T-helper 2 cell treated with Interferon-gamma antibody and Interleukin-4, amounts not matched to agents 5 μg/mL and 100 μg/mL, for 36 hours (primary cell): ENCODE measurements around the gene TSPAN32.

Experiments used
- DNase-seq: peaks from one replicate; pipeline ENCODE4 v3.0.0; 2021; ENCODE audit warnings: low spot score
- H3K27ac Mint-ChIP-seq: one replicate; pipeline ENCODE4 v1.8.0; 2021; ENCODE audit warnings: mild to moderate bottlenecking, mixed read lengths
- H3K27me3 Mint-ChIP-seq: one replicate; pipeline ENCODE4 v1.8.0; 2021; ENCODE audit warnings: low read depth, mixed read lengths
- H3K36me3 Mint-ChIP-seq: one replicate; pipeline ENCODE4 v1.8.0; 2021; ENCODE audit warnings: low read depth, mixed read lengths
- H3K4me1 Mint-ChIP-seq: one replicate; pipeline ENCODE4 v1.8.0; 2021; ENCODE audit warnings: low read depth, mixed read lengths
- H3K4me3 Mint-ChIP-seq: one replicate; pipeline ENCODE4 v1.8.0; 2022; ENCODE audit warnings: mild to moderate bottlenecking, moderate library complexity, mixed read lengths
- H3K9me3 Mint-ChIP-seq: one replicate; pipeline ENCODE4 v1.8.0; 2021; ENCODE audit warnings: mixed read lengths

TSPAN32 gene

GRCh38 chr11:2300936-2301630 is 730 bp upstream of the TSPAN32 start:
- Mint-ChIP-seq H3K36me3 (peaks cover 14% of the 10 kb centered on the region), H3K4me1 (peaks cover 23% of the 10 kb centered on the region), H3K9me3 (no peaks in the 10 kb centered on the region), H3K4me3 (peak overlapping the region; percentile 94), H3K27ac (peak overlapping the region; percentile 90), H3K27me3 (no peaks in the 10 kb centered on the region)
- no peak for DNase-seq

DNA sequence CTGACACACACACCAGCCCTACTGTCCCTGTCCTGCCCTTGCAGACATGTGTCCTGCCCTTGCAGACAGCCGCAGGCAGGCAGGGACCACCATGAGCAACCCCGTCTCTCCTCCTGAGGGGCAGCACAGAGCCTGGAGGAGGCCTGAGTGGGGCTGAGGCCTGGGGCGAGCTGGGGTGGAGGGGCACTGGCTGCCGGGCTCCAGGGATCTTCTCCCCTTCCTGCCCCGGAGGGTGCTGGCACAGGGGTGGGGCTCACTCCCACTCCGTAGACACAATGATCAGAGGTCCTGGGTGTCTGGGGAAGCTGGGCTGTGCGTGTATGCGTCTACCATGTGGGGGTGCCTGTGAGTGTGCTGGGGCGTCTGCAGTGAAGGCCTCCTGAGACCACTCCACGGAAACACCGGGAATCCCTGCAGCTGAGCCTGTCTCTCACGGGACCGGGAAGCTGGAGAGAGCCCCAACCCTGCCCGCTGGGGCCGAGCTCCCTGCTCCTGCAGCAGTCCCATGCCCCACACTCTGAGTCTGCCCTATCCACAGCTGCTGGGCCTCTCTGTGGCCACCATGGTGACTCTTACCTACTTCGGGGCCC is 588 bp downstream of the TSPAN32 start:
- peak overlapping the region; percentile 94 for H3K4me3 Mint-ChIP-seq
- H3K4me1 Mint-ChIP-seq, result peaks cover 29% of the 10 kb centered on the region
- no peak for DNase-seq
- H3K36me3 Mint-ChIP-seq, result peaks cover 14% of the 10 kb centered on the region
- peak overlapping the region; percentile 90 for H3K27ac Mint-ChIP-seq
- H3K9me3 Mint-ChIP-seq, result no peaks in the 10 kb centered on the region
- H3K27me3 Mint-ChIP-seq, result no peaks in the 10 kb centered on the region

DNA sequence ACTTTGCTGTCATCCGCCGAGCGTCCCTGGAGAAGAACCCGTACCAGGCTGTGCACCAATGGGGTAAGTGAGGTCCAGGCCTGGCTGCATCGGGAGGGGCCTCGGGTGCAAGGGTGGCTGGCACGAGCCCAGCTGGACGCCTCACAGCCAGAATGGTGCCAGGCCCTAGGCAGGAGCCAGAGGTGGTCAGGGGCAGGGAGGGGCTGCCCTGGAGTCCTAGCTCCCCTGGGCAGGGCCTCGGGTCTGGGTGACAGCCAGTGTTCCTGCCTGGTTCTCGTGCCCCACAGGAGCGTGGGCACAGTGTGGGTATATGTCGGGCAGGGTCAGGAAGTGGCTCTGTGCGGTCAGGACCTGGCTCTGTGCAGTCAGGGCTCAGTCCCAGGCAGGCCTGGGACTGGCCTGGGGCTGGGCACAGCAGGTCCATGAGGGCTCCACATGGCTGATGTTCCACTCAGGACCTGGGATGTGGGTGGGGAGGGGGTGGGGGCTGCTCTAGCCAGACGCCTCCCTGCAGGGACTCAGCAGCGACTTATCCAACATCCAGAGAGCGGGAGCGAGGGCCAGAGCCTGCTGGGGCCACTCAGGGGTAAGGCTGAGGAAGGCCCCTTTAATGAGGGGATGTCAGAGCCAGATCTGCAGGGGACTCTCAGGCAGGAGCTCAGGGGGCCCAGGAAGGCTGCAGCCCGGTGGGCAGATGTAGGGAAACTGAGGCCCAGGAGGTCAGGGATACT is 1.2 kb downstream of the TSPAN32 start:
- Mint-ChIP-seq H3K9me3 (no peaks in the 10 kb centered on the region), H3K4me1 (peaks cover 25% of the 10 kb centered on the region), H3K27ac (peak overlapping the region; percentile 90), H3K4me3 (peak overlapping the region; percentile 94), H3K27me3 (no peaks in the 10 kb centered on the region), H3K36me3 (peaks cover 12% of the 10 kb centered on the region)
- no peak for DNase-seq

- Mint-ChIP-seq H3K27ac (peak overlapping the region; percentile 26), H3K4me1 (peaks cover 24% of the 10 kb centered on the region), H3K27me3 (no peaks in the 10 kb centered on the region), H3K4me3 (peak overlapping the region; percentile 94), H3K9me3 (no peaks in the 10 kb centered on the region), H3K36me3 (peaks cover 11% of the 10 kb centered on the region)
- no peak for DNase-seq
Measured at GRCh38 chr11:2303627-2304505, 2.1 kb downstream of the TSPAN32 start.

DNA sequence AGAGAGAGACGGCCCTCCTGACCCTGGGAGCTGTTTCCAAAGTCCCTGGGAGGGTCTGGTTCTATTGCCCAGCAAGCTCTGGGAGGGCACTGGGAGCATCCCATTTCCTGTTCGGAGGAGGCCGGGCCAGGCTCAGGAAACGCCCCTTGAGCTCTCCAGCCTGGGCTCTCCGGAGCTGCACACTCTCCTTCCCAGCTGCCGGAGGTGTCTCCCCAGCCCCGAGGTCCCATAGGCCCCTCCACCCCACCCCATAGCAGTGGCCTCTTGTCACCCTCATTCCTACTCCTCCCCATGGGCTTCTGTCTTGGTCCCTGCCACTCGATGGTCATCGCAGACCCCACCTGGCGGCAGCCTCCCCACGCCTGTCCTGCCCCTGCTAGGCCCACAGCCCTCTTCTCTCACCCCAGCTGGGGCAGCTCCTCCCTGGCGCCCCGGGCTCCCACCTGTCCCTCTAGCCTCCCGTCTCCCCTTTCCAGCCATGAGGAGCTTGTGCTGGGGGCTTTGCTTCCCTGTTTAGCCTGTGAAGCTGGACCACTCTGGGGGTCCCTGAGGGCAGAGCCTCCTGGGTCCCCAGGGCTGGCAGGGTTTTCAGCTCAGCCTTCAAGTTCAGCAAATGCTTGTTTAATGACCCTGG is 2.8 kb downstream of the TSPAN32 start:
- Mint-ChIP-seq H3K4me3 (peak overlapping the region; percentile 34), H3K27ac (peak overlapping the region; percentile 52)
- no peak for DNase-seq

DNA sequence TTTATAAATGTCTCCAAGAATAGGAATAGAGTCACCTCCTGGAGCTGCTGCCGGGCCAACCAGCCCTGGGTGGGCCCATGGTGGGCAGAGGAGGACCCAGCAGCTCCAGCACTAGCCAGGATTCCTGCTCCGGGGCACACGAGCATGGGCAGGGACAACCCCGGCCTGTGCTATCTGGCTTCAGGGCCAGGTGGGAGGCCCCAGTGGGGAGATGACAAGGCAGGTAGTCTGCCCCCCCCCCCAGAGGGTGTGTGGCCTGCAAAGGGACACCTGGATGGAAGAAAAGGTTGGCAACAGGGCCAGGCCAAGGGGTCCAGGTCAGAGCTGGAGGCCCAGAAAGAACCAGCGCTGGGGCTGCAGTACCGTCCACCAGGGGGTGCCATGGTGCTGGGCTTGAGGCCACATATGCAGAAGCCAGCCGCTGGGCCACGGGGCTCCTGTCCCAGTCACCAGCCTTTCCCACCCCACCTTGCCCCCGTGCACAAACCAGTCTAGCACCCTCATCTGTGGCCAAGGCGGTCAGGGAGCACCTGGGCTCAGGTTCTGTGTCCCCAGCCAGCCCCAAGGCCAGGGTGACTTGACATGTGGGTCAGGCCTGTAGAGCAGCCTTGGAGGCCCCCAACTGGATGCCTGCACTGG is 3.4 kb downstream of the TSPAN32 start:
- peaks cover 11% of the 10 kb centered on the region for H3K36me3 Mint-ChIP-seq
- DNase-seq, result peak; percentile 71
- H3K27me3 Mint-ChIP-seq, result no peaks in the 10 kb centered on the region
- H3K4me1 Mint-ChIP-seq, result peaks cover 19% of the 10 kb centered on the region
- peak overlapping the region; percentile 85 for H3K4me3 Mint-ChIP-seq
- peak overlapping the region; percentile 52 for H3K27ac Mint-ChIP-seq
- H3K9me3 Mint-ChIP-seq, result no peaks in the 10 kb centered on the region

More for the DNA sequence above, 2.8 kb downstream of the TSPAN32 start:
- Mint-ChIP-seq H3K9me3 (no peaks in the 10 kb centered on the region), H3K27me3 (no peaks in the 10 kb centered on the region), H3K36me3 (peaks cover 11% of the 10 kb centered on the region), H3K4me1 (peaks cover 21% of the 10 kb centered on the region)

DNA sequence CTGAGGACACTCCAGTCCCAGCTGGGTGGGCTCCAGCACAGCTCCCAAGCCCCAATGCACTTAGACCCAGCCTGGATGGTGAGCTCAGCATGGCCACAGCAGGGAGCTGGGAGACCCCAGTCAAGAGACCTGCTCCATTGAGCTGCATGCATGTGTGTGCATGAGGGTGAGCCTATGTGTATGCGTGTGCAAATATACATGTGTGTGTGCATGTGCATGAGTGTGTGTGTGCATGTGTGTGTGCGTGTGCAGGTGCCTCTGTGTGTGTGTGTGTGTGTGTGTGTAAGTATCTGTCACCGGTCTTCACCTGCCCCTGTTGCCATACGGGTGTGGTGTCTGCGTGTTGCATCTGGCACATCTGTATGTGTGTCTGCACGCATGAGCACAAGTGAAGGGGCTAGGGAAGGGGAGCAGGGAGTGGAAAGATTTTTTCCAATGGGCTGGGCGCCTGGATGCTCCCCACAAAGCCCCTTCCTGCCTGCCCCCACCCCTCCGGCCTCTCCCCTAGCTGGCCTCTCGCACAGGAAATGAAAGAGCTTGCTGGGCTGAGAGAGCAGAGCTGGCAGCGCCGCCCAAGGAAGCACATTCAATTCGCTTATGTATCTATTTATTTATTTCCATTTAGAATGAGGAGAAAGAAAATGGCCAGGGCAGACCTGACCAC is 4.1 kb downstream of the TSPAN32 start:
- Mint-ChIP-seq H3K27ac (peak overlapping the region; percentile 85), H3K36me3 (peaks cover 11% of the 10 kb centered on the region), H3K4me1 (peaks cover 18% of the 10 kb centered on the region), H3K4me3 (peak overlapping the region; percentile 85), H3K9me3 (no peaks in the 10 kb centered on the region), H3K27me3 (no peaks in the 10 kb centered on the region)
- no peak for DNase-seq

- peak overlapping the region; percentile 85 for H3K4me3 Mint-ChIP-seq
- H3K4me1 Mint-ChIP-seq, result peaks cover 18% of the 10 kb centered on the region
- no peaks in the 10 kb centered on the region for H3K9me3 Mint-ChIP-seq
- H3K27me3 Mint-ChIP-seq, result no peaks in the 10 kb centered on the region
- no peak for DNase-seq
- peak overlapping the region; percentile 85 for H3K27ac Mint-ChIP-seq
- peaks cover 9% of the 10 kb centered on the region for H3K36me3 Mint-ChIP-seq
Measured at GRCh38 chr11:2306452-2306823, 4.6 kb downstream of the TSPAN32 start.

DNA sequence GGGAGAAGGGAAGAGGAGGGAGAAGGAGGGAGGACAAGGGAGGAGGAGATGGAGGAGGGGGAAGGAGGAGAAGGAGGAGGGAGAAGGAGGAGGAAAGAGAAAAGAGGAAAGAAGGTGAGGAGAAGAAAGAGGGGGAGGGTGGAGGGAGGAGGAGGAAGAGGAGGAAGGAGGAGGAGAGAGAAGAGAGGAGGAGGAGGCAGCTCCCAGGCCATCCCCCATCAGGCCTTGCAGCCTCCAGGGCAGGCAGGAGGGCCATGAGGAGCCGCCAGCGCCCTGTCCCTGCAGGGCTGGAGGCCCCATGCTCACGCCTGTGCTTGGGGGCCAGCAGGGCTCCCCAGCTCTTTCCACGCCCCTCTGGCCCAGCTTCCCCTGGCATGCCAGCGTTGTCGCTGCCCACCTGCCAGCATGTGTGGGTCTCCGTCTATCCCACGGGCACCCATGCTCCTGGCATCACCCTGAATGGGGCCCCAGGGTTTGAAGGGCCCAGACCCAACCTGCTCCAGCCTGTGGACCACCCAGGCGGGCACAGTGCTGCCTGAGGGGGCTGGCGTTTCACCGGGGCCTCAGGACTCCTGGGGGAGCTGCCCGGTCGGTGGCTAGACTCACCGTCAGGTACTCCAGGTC is 5.2 kb downstream of the TSPAN32 start:
- Mint-ChIP-seq H3K36me3 (peaks cover 5% of the 10 kb centered on the region), H3K4me1 (peaks cover 13% of the 10 kb centered on the region), H3K27me3 (no peaks in the 10 kb centered on the region), H3K9me3 (no peaks in the 10 kb centered on the region), H3K27ac (no peak overlapping the region), H3K4me3 (no peak overlapping the region)
- DNase-seq, result no peak

- H3K4me3 Mint-ChIP-seq, result no peak overlapping the region
- H3K36me3 Mint-ChIP-seq, result peaks cover 5% of the 10 kb centered on the region
Measured at GRCh38 chr11:2307501-2308331, 5.9 kb downstream of the TSPAN32 start.

GRCh38 chr11:2308713-2309112 is 6.9 kb downstream of the TSPAN32 start:
- H3K4me3 Mint-ChIP-seq, result no peak overlapping the region
- no peaks in the 10 kb centered on the region for H3K27me3 Mint-ChIP-seq
- no peaks in the 10 kb centered on the region for H3K9me3 Mint-ChIP-seq
- peaks cover 11% of the 10 kb centered on the region for H3K4me1 Mint-ChIP-seq
- peaks cover 5% of the 10 kb centered on the region for H3K36me3 Mint-ChIP-seq
- DNase-seq, result no peak
- H3K27ac Mint-ChIP-seq, result no peak overlapping the region

More at GRCh38 chr11:2307501-2308331, 5.9 kb downstream of the TSPAN32 start:
- Mint-ChIP-seq H3K4me1 (peaks cover 12% of the 10 kb centered on the region), H3K27me3 (no peaks in the 10 kb centered on the region), H3K27ac (no peak overlapping the region), H3K9me3 (no peaks in the 10 kb centered on the region)
- DNase-seq, result no peak
